Adrenal gland (tissue), 12 donors: ENCODE results near the gene ADIPOR2. TPM values are rescaled to one million over a fixed set of nuclear protein-coding genes. Genes with fewer than 3 reads are reported as not detected.
A peak's percentile ranks its signal among the peaks of the same experiment; 100 is the strongest.

Experiments used
- DNase-seq, 7 donors: peaks; one replicate each; pipeline ENCODE4 v3.0.0-alpha.2; 2019 to 2020
- H3K27ac ChIP-seq, 5 donors: fragments of 200-600 bp; sonication (generic) in 4 of 5; 1 replicate in 3 of 5; 2 replicates in 2 of 5; pipeline versions ENCODE4 v1.5.1 to v1.8.0; 2016 to 2020; ENCODE audit warnings: mild to moderate bottlenecking in 1 of 5
- H3K27me3 ChIP-seq: fragments of 200-600 bp; 2 replicates; pipeline ENCODE4 v1.8.0; 2021
- H3K36me3 ChIP-seq, 2 donors: fragments of 200-600 bp; replicated peaks in 1 of 2; 1 replicate in 1 of 2; 2 replicates in 1 of 2; pipeline versions ENCODE4 v1.5.1 to v1.8.0; 2018 to 2022
- H3K4me1 ChIP-seq, 2 donors: fragments of 200-600 bp; replicated peaks in 1 of 2; 1 replicate in 1 of 2; 2 replicates in 1 of 2; pipeline versions ENCODE4 v1.5.1 to v1.8.0; 2018 to 2021
- H3K4me3 ChIP-seq, 4 donors: fragments of 200-600 bp; sonication (generic) in 3 of 4; one replicate each; pipeline ENCODE4 v1.5.1; 2016 to 2018
- H3K9me3 ChIP-seq, 3 donors: fragments of 200-600 bp; sonication (generic) in 1 of 3; replicated peaks in 1 of 3; 1 replicate in 2 of 3; 2 replicates in 1 of 3; pipeline versions ENCODE4 v1.5.1 to v1.8.0; 2016 to 2021
- CTCF ChIP-seq, 6 experiments: fragments of 450-650 bp in 4 of 6; fragments of 200-600 bp in 2 of 6; sonication (generic) in 1 of 6; IDR thresholded peaks; 1 replicate in 5 of 6; 2 replicates in 1 of 6; pipeline versions ENCODE4 v1.5.1 to v1.8.0; 2016 to 2021; ENCODE audit warnings: antibody characterized with exemption in 6 of 6, mild to moderate bottlenecking in 2 of 6, moderate library complexity in 1 of 6
- POLR2A ChIP-seq, 2 donors: fragments of 450-650 bp; IDR thresholded peaks; one replicate each; pipeline ENCODE4 v1.6.1; 2017; ENCODE audit warnings: antibody characterized with exemption in 2 of 2, mild to moderate bottlenecking in 2 of 2, moderate library complexity in 1 of 2
- WGBS, 4 donors: extraction: QIAGEN DNeasy Blood & Tissue Kit in 2 of 4; methylation state at CpG; one replicate each; pipeline versions ENCODE4 v1.1.5 to v1.1.7; 2013 to 2017; 5-methylcytosine and 5-hydroxymethylcytosine counted together
- intact Hi-C, 2 donors: fragments of 100-400 bp; cut with DNase I; formaldehyde crosslinking; loops; one replicate each; pipeline versions ENCODE4 v1.14.1 to v1.15.0; 2022 to 2023
- polyA plus RNA-seq, 3 donors: library from polyadenylated mRNA; stranded (reverse); fragments of 200-250 nt in 2 of 3; fragments of 350-450 nt in 1 of 3; fragmentation: Illumina TruSeq in 1 of 3; extraction: RNeasy Lipid Tissue Mini Kit (QIAGEN cat#74804) in 1 of 3; gene quantifications; one replicate each; pipeline ENCODE4 v1.2.3, GENCODE V29; 2013 to 2014
- total RNA-seq, 9 donors: library from RNA; depleted of rRNA in 4 of 9; stranded (reverse); fragments of >200 nt in 4 of 9; fragments of 120-200 nt in 1 of 9; fragmentation: NEBNext Ultra II Directional in 1 of 9; extraction: Animal tissue kit (Norgen Biotek cat#: 25700) in 1 of 9; gene quantifications; one replicate each; pipeline versions ENCODE4 v1.1.0 to v1.2.4, GENCODE V29; 2013 to 2023
- donor health status: healthy with polysubstance abuse.
- donor health status: Bipolar disorder and iron deficiency.
- donor health status: DM: yes; HTN: yes; CAD: no.
- donor health status: DM: no; HTN: no; CAD: no.
- donor health status: DM: no; HTN: no; CAD: no.
- donor health status: DM: yes; HTN: yes; CAD: no.

ADIPOR2 gene
- total and polyA plus RNA-seq, 12 donors = 46.2 to 214 (median 98.6) TPM

GRCh38 chr12:1792406-1792805 is 101.5 kb downstream of the ADIPOR2 start:
- Histone ChIP-seq H3K27me3 (no peaks in the 10 kb centered on the region), H3K9me3 (no peaks in the 10 kb centered on the region), H3K4me1 (peaks cover 11 to 18% of the 10 kb centered on the region in 2 donors), H3K27ac (no peak overlapping the region), H3K36me3 (no peaks in the 10 kb centered on the region), H3K4me3 (no peak overlapping the region)
- DNase-seq = peak in 1 of 7 donors; percentile 17
- no peak for TF ChIP-seq CTCF (IDR thresholded peaks at IDR 0.05)
- no peak for TF ChIP-seq POLR2A (IDR thresholded peaks at IDR 0.05)
- 88 to 93% (median 89%) methylated on average over 6 of the region's 6 CpGs for WGBS, 4 donors
- intact Hi-C loops = loop anchor here in 1 of 2 donors (10.0 kb wide), 1 partner anchor 792 kb away; no protein-coding TSS in a partner anchor

GRCh38 chr12:1793426-1794210 is 102.7 kb downstream of the ADIPOR2 start:
- Histone ChIP-seq H3K27ac (no peak overlapping the region), H3K36me3 (no peaks in the 10 kb centered on the region), H3K9me3 (no peaks in the 10 kb centered on the region), H3K4me3 (no peak overlapping the region), H3K4me1 (peaks cover 11 to 18% of the 10 kb centered on the region in 2 donors), H3K27me3 (no peaks in the 10 kb centered on the region)
- WGBS, 4 donors = 90 to 94% (median 91%) methylated on average over 17 to 26 of the region's 26 CpGs
- TF ChIP-seq CTCF (IDR thresholded peaks at IDR 0.05) (no peak), POLR2A (IDR thresholded peaks at IDR 0.05) (no peak)
- intact Hi-C loops = loop anchor here in 1 of 2 donors (10.0 kb wide), 1 partner anchor 791 kb away; no protein-coding TSS in a partner anchor
- DNase-seq = peak in 1 of 7 donors; percentile 25

GRCh38 chr12:1794440-1795090 is 103.7 kb downstream of the ADIPOR2 start:
- Histone ChIP-seq H3K4me3 (no peak overlapping the region), H3K4me1 (peaks cover 11 to 18% of the 10 kb centered on the region in 2 donors), H3K9me3 (no peaks in the 10 kb centered on the region), H3K27ac (no peak overlapping the region), H3K36me3 (no peaks in the 10 kb centered on the region), H3K27me3 (no peaks in the 10 kb centered on the region)
- 84 to 88% (median 86%) methylated on average over 12 to 15 of the region's 15 CpGs for WGBS, 4 donors
- intact Hi-C loops = loop anchor here (5.0 to 10.0 kb wide), 3 partner anchors 238 to 790 kb away; no protein-coding TSS in a partner anchor
- DNase-seq = peak in 1 of 7 donors; percentile 21
- TF ChIP-seq CTCF (IDR thresholded peaks at IDR 0.05) (no peak), POLR2A (IDR thresholded peaks at IDR 0.05) (no peak)

- no peak overlapping the region for H3K4me3 ChIP-seq
- no peaks in the 10 kb centered on the region for H3K9me3 ChIP-seq
- H3K27me3 ChIP-seq = no peaks in the 10 kb centered on the region
- intact Hi-C loops = loop anchor here (5.0 to 10.0 kb wide), 3 partner anchors 237 to 789 kb away; no protein-coding TSS in a partner anchor
- peak overlapping the region in 2 of 5 donors; percentile 81 to 84 for H3K27ac ChIP-seq
- DNase-seq = peak in 1 of 7 donors; percentile 45
- peaks cover 11 to 18% of the 10 kb centered on the region in 2 donors for H3K4me1 ChIP-seq
- H3K36me3 ChIP-seq = no peaks in the 10 kb centered on the region
- TF ChIP-seq POLR2A (IDR thresholded peaks at IDR 0.05) (no peak), CTCF (IDR thresholded peaks at IDR 0.05) (no peak)
- WGBS, 4 donors = 69 to 77% (median 74%) methylated on average over 15 to 19 of the region's 19 CpGs
Measured at GRCh38 chr12:1795221-1795784, 104.4 kb downstream of the ADIPOR2 start.
